Endodermal cell (in vitro differentiated cells): Measurements from ENCODE around the gene CCDC82. TPM values are rescaled to one million over a fixed set of nuclear protein-coding genes. Genes with fewer than 3 reads are reported as not detected.

Experiments used
- DNase-seq: peaks from one replicate; pipeline ENCODE4 v3.0.0-alpha.2; 2017
- H3K27ac ChIP-seq: 2 replicates; pipeline ENCODE4 v1.5.1; 2013; ENCODE audit warnings: mild to moderate bottlenecking, low read depth, low read length, moderate library complexity
- H3K27me3 ChIP-seq: 2 replicates; pipeline ENCODE4 v1.6.1; 2013; ENCODE audit warnings: mild to moderate bottlenecking, low read length, moderate library complexity; ENCODE audit not compliant: insufficient read depth, control insufficient read depth, poor library complexity, severe bottlenecking
- H3K36me3 ChIP-seq: 2 replicates; pipeline ENCODE4 v1.7.0; 2013; ENCODE audit warnings: mild to moderate bottlenecking, low read length, moderate library complexity; ENCODE audit not compliant: control insufficient read depth, insufficient read depth
- H3K4me1 ChIP-seq: one replicate; pipeline ENCODE4 v1.7.0; 2013; ENCODE audit warnings: low read length; ENCODE audit not compliant: control insufficient read depth, insufficient read depth
- H3K4me3 ChIP-seq: 2 replicates; pipeline ENCODE4 v1.5.1; 2013; ENCODE audit warnings: mild to moderate bottlenecking, low read length, moderate library complexity
- H3K9ac ChIP-seq: 2 replicates; pipeline ENCODE4 v1.6.1; 2013; ENCODE audit warnings: mild to moderate bottlenecking, low read length, moderate library complexity; ENCODE audit not compliant: poor library complexity, severe bottlenecking; ENCODE audit errors: extremely low read depth
- H3K9me3 ChIP-seq: 2 replicates; pipeline ENCODE4 v1.6.1; 2013; ENCODE audit warnings: mild to moderate bottlenecking, low read length, moderate library complexity; ENCODE audit not compliant: control insufficient read depth
- H3K27ac Mint-ChIP-seq: 2 replicates; pipeline ENCODE4 v1.8.0; 2020; ENCODE audit warnings: mixed read lengths
- H3K27me3 Mint-ChIP-seq: 2 replicates; pipeline ENCODE4 v1.8.0; 2021; ENCODE audit warnings: mild to moderate bottlenecking, mixed read lengths; ENCODE audit not compliant: insufficient read depth
- H3K36me3 Mint-ChIP-seq: 2 replicates; pipeline ENCODE4 v1.8.0; 2020; ENCODE audit warnings: low read depth, mixed read lengths
- H3K4me1 Mint-ChIP-seq: 2 replicates; pipeline ENCODE4 v1.8.0; 2020; ENCODE audit warnings: mixed read lengths
- H3K4me3 Mint-ChIP-seq: 2 replicates; pipeline ENCODE4 v1.8.0; 2020; ENCODE audit warnings: mild to moderate bottlenecking, moderate library complexity, mixed read lengths
- H3K9me3 Mint-ChIP-seq: 2 replicates; pipeline ENCODE4 v1.8.0; 2020; ENCODE audit warnings: mild to moderate bottlenecking, mixed read lengths
- CTCF ChIP-seq: fragments of 200-600 bp; sonication (generic); conservative IDR thresholded peaks from 2 replicates; pipeline ENCODE4 v1.5.0; 2021; ENCODE audit warnings: antibody characterized with exemption, mild to moderate bottlenecking
- WGBS, 2 experiments: methylation state at CpG; one replicate each; pipeline versions ENCODE4 v1.1.5 to v1.1.7; 2013; ENCODE audit warnings: missing lambda C conversion rate in 2 of 2, mixed read lengths in 1 of 2; ENCODE audit not compliant: insufficient coverage in 1 of 2, insufficient read length in 1 of 2; 5-methylcytosine and 5-hydroxymethylcytosine counted together
- total RNA-seq, 2 donors: library from RNA; stranded (reverse); fragmentation: NEBNext Ultra II Directional in 1 of 2; extraction: Animal tissue kit (Norgen Biotek cat#: 25700) in 1 of 2; gene quantifications; 2 replicates in 1 of 2; 3 replicates in 1 of 2; pipeline ENCODE4 v1.2.1, GENCODE V29; 2021

Gene CCDC82
- total RNA-seq, 2 donors from 2014 or later = 16.3 to 25.7 TPM

- Mint-ChIP-seq H3K36me3 (no peaks in the 10 kb centered on the region), H3K27me3 (no peaks in the 10 kb centered on the region), H3K4me3 (no peak overlapping the region), H3K4me1 (peaks cover 43% of the 10 kb centered on the region), H3K9me3 (no peaks in the 10 kb centered on the region), H3K27ac (no peak overlapping the region)
- no peak overlapping the region for H3K27ac ChIP-seq
- H3K4me1 ChIP-seq = peaks cover 9% of the 10 kb centered on the region
- no peaks in the 10 kb centered on the region for H3K36me3 ChIP-seq
- DNase-seq = no peak
- no peaks in the 10 kb centered on the region for H3K27me3 ChIP-seq
- TF ChIP-seq CTCF = no peak
- 90 to 95% methylated on average over 6 of the region's 6 CpGs for WGBS, 2 experiments
- no peak overlapping the region for H3K9ac ChIP-seq
- no peaks in the 10 kb centered on the region for H3K9me3 ChIP-seq
- H3K4me3 ChIP-seq = no peak overlapping the region
Observed at GRCh38 chr11:96313163-96313562, 76.5 kb downstream of the CCDC82 start.

GRCh38 chr11:96311120-96311568 lies 78.6 kb downstream of the CCDC82 start:
- no peak overlapping the region for H3K27ac ChIP-seq
- no peak for DNase-seq
- Mint-ChIP-seq H3K36me3 (no peaks in the 10 kb centered on the region), H3K4me1 (peaks cover 46% of the 10 kb centered on the region), H3K9me3 (no peaks in the 10 kb centered on the region), H3K27ac (no peak overlapping the region), H3K4me3 (no peak overlapping the region), H3K27me3 (no peaks in the 10 kb centered on the region)
- no peak overlapping the region for H3K4me3 ChIP-seq
- no peaks in the 10 kb centered on the region for H3K9me3 ChIP-seq
- no peaks in the 10 kb centered on the region for H3K27me3 ChIP-seq
- TF ChIP-seq CTCF = no peak
- 92 to 100% methylated on average over 2 of the region's 2 CpGs for WGBS, 2 experiments
- no peak overlapping the region for H3K9ac ChIP-seq
- H3K4me1 ChIP-seq = peaks cover 16% of the 10 kb centered on the region
- H3K36me3 ChIP-seq = no peaks in the 10 kb centered on the region

GRCh38 chr11:96310236-96310635 lies 79.5 kb downstream of the CCDC82 start:
- H3K9ac ChIP-seq = no peak overlapping the region
- H3K4me3 ChIP-seq = no peak overlapping the region
- H3K36me3 Mint-ChIP-seq = no peaks in the 10 kb centered on the region
- no peak overlapping the region for H3K4me3 Mint-ChIP-seq
- no peak overlapping the region for H3K27ac Mint-ChIP-seq
- peaks cover 19% of the 10 kb centered on the region for H3K4me1 ChIP-seq
- no peaks in the 10 kb centered on the region for H3K27me3 Mint-ChIP-seq
- no peaks in the 10 kb centered on the region for H3K27me3 ChIP-seq
- no peaks in the 10 kb centered on the region for H3K9me3 ChIP-seq
- DNase-seq = no peak
- H3K9me3 Mint-ChIP-seq = no peaks in the 10 kb centered on the region
- 100% methylated on average over 1 of the region's 1 CpG for WGBS, 2 experiments
- peaks cover 46% of the 10 kb centered on the region for H3K4me1 Mint-ChIP-seq
- TF ChIP-seq CTCF = no peak
- H3K36me3 ChIP-seq = no peaks in the 10 kb centered on the region
- H3K27ac ChIP-seq = no peak overlapping the region
